ENCODE measurements around the gene GALNT12.

GALNT12 gene

DNA sequence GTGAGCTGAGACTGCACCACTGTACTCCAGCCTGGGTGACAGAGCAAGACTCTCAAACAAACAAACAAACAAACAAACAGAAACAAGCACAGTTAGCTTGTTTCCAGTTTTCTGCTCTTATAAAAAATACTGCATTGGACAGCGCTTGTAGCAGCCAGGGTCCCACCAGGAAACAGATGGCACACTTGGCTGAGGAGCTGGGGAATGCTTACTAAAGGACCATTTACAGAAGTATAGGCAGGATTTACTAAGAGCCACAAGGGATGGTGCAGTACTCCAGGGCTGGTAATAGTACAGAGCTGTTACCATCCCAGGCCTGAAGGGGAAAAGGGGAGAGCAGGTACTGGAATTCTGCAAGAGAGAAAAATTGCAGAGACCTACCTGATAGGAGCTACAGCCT lies 5.9 kb upstream of the GALNT12 start:
- DNase-seq (ENCODE audit: low read depth in 1 of 2, low spot score in 1 of 2) = no peak

DNA sequence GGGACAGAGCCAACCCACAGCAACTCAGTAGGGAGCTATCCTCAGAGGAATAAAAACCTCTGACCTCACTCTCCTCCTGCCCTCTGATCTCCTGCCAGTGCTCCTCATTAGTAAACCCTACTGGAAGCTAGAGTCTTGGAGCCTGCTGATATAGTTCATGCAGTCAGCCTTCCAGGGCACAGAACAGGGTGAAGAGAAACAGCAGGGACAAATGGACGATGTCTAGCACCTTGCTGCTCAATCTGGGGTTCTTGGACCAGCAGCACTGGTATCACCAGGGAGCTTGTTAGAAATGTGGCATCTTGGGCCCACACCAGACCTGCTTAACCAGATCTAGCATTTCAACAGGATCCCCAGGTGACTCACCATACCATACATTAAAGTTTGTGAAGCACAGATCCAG lies 5.5 kb upstream of the GALNT12 start:
- no peak for DNase-seq (ENCODE audit: low read depth in 1 of 2, low spot score in 1 of 2)

DNA sequence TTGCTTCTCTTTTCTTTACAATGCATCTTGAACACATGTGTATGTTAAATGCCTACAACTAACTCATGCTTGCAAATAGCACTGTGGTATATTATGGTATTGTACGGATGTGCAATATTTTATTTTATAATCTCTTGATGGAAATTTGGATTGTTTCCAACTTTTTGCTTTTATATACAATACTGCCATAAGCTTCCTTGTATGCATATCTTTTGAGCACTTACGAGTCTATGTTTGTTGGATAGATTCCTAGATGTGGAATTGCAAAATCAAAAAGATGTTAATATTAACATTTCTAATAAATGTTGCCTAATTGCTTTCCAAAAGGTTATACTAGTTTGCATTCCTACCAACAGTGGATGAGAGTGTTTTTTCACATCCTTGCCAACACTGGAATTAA lies 3.4 kb upstream of the GALNT12 start:
- DNase-seq (ENCODE audit: low read depth in 1 of 2, low spot score in 1 of 2) = no peak

DNA sequence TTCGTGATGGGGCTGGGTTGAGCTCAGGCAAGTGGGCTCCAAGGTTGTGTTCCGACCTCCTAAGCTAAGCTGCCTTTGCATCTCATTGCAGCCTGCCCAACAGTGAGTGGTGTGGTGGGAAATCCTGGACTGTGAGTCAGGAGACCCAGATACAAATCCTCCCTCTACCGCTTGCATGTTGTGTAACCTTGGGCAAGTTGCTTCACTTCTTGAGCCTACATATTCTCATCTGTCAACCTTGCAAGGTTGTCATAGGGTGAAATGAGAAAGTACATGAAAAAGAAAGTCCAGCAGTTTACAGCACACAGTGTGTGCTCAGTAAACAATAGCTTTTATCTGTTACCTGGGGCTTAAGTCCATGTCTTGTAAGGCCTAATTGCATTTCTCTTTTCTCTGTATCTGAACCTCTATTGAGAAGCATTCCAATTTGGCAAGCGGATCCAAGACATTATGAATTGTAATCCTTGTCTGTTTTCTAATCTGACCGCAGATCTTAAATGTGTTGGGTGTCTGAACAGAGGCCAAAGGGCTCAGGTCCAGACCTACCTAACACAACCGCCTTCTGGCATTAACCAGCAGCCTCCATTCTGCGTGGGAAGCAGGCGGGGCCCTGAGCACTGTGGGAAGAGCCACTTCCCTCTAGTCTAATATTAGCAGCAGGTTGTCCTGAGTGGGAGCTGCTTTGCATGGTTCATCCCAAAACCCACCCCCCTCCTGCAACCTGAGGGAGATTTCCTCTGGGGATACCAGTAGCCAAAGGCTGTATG lies 1.8 kb upstream of the GALNT12 start:
- DNase-seq (ENCODE audit: low read depth in 1 of 2, low spot score in 1 of 2) = no peak

DNA sequence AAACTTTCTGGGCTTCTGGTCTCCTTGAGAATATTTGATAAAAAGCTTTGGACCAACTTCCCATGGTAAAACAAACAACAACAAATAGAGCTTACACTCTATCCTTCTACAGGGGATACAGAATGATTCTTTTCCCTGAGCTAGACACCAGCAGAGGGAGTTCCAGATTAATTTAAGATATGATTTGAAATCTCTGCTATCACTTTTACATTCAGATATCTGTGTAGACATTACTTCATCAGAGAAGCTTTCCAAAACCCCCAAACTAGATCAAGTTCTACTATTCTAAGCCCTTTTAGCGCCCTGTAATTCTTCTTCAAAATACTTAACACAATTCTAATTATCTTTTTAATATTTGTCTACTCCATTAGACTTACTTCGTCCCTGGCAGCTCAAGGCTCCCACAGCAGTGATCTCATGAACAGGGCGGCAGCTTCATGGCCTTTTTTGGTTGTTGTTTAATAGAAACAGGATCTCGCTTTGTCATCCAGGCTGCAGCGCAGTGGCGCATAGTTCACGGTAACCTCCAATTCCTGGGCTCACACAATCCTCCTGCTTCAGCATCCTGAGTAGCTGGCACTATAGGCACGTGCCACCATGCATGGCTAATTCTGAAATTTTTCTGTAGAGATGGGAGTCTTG lies 955 bp upstream of the GALNT12 start:
- no peak for DNase-seq (ENCODE audit: low read depth in 1 of 2, low spot score in 1 of 2)

DNA sequence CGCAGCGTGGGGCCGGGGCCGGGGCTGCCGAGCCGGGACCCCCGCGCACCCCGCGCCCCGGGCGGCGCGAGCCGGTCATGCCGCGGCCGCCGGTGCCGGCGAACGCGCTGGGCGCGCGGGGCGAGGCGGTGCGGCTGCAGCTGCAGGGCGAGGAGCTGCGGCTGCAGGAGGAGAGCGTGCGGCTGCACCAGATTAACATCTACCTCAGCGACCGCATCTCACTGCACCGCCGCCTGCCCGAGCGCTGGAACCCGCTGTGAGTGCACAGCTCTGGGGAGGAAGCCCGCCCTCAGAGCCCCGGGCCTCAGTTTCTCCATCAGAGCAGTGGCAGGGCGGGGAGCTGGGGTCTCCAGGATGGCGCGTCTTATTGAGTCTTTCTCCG lies 335 bp downstream of the GALNT12 start:
- peak in 1 of 2 donors; percentile 14 for DNase-seq (ENCODE audit: low read depth in 1 of 2, low spot score in 1 of 2)

DNA sequence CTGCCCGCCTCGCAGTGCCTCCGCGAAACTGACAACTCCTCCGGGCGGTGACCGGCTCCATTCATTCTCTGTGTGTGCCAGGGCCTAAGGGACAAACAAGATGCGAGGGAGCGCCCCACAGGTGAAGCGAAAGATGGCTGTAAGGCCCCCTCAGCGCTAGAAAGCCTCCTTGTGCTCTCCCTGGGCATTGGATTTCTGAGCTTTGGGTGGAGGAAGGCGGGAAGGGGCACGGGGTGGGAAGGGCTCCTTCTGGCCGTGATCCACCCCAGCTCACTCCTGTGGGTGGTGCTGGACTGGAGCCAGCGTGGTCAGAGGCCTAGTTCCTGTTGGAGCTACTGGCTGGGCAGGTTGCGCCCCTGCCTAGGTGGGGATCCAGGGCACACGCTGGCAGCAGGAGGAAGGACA lies 943 bp downstream of the GALNT12 start:
- DNase-seq (ENCODE audit: low read depth in 1 of 2, low spot score in 1 of 2) = no peak

DNA sequence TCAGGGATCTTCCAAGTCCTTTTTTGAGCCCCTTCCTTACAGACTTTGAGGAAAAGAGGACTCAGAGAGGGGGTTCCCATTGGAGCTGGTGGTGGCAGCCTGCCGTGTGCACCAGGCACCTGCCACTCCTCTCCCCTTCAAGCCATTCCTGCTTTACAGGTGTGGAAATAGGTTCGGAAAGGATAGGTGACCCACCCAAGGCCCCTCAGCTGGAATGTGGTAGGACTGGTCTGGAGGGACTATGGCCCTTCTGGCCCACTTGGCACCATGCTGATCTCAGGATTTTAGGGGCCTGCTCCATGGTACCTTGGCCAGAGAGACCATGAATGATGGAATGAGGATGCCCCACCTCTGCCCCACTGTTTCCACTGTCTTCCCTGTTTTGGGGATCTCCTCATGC lies 1.4 kb downstream of the GALNT12 start:
- DNase-seq (ENCODE audit: low read depth in 1 of 2, low spot score in 1 of 2) = no peak

DNA sequence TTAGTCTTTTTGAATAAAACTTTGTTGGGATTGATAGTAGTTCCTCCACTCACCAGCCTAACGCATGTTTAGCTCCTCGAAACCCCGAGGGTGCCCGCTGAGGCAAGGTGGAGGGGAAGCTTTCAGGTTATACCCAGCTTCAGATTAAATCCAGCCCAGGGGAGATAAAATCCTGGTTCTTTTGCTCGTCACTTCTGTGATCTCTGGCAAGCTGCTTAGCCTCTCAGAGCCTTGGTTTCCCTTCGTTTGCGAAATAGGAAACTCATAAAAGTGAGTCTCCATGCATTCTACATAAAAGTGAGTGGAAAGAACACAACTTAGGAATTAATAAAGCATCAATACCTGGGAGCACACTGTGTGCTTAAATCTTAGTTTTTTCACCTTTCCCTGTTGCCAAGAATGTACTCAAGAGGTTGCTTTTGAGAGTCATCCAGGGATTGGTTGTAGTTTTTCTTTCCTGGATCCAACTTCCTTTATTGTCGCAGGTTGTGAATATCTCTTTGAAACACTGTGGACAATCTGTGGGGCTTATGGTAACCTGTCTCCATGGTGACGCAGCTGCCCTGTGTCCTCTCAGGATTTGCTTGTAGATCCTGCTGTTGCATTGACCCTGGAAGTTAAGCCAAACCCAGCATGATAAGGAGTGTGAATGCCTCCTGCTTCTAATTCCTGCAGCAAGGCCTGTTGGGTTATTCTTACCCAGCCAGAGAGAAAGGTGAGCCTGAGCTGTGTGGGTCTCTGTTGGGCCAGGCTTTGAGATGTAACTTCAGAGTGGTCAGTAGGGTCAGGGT lies 2.0 kb downstream of the GALNT12 start:
- no peak for DNase-seq (ENCODE audit: low read depth in 1 of 2, low spot score in 1 of 2)

DNA sequence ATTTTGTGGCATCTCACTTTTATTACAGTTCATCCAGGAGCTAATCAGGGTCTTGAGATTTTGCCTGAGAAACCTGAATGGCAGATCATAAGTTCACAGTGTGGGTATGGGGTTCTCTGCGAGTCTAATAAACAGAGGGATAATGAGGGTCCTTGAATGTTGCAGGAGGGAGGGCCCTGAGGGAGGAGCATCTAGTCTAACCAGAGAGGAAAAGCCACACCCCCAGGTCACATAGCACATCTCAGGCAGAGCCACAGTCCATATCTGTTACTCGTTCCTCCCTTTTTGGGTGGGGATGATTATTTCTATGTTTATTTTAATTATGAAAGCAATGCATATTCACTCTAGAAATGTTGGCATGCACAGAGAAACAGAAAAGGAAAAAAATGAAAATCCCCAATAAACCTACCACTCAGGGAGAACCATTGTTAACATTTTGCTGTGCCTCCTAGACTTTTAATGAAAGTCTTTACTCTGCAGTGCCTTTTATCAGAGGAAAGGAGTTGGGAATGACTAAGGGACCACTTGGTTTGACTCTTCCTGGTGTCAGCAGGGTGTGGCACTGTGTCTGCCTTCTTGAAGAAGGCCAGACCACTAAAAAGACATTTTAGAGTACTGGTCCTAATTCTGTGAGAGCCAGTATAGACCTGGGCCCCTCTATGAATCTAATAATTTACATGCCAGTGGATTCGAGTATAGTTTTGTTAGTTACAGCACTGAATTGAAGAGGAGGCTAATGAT lies 2.8 kb downstream of the GALNT12 start:
- no peak for DNase-seq (ENCODE audit: low read depth in 1 of 2, low spot score in 1 of 2)

DNA sequence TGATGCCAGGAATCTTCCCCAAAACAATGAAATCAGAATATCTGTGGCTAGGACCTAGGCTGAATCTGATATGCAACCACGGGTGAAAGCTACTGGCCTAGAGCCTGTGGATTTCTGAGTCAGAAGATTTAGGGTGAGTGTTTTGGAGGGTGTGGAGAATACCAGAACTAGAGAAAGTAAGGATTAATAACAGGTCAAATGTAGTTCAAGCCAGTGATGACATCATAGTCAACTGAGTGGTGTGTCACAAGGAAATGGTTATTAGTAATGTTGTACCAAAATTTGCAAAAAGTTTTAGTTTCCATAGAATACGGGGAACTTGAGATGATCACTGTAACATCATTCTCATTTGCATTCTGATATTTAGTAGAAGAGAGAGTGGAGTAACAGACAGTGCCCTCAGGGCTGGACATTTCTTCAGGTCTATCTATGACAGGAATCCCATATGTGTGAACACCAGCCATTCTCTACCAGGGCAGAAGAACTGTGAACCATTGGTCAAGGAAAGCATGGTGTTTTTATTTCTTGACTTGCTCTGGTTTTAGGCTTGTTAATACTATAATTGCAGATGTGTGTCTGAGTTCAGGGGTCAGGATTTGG lies 3.7 kb downstream of the GALNT12 start:
- DNase-seq (ENCODE audit: low read depth in 1 of 2, low spot score in 1 of 2) = no peak

DNA sequence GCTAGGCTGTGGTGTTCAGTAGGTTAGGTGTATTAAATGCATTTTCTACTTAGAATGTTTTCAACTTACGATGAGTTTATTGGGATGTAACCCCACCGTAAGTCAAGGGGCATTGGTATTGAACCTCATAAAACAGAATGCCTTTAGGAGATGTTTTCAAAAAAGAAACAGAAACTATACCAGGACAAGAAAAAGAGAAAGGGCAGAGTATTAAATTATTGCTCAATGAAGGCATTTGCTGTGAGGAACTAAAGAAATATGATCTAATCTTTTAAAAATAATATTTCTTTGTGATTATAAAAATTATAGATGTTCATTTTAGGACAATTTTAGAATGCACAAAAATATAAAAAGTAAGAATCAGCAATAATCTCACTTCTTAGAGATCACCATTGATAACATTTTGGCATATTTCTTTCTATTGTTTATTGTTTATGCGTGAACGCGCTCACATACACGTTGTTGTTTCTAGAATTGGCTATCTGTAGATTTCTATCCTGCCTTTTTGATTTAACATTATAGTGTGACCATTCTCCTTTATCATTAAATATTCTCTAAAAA lies 8.0 kb downstream of the GALNT12 start:
- no peak for DNase-seq (ENCODE audit: low read depth in 1 of 2, low spot score in 1 of 2)

DNA sequence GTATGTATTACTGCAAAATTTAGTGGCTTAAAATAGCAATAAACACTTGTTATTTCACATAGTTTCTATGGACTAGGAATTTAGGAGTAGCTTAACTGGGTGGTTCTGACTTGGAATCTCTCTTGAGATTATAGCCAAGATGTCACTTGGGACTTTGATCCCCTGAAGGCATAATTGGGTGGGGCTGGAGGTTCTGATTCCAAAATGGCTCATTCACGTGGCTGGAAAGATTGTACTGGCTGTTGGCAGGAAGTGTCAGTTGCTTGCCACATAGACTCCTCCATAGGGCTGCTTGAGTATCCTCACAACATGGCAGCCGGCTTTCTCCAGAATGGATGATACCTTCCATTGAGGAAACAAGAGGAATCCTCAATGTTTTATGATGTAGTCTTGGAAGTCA lies 11.3 kb downstream of the GALNT12 start:
- DNase-seq (ENCODE audit: low read depth in 1 of 2, low spot score in 1 of 2) = no peak

DNA sequence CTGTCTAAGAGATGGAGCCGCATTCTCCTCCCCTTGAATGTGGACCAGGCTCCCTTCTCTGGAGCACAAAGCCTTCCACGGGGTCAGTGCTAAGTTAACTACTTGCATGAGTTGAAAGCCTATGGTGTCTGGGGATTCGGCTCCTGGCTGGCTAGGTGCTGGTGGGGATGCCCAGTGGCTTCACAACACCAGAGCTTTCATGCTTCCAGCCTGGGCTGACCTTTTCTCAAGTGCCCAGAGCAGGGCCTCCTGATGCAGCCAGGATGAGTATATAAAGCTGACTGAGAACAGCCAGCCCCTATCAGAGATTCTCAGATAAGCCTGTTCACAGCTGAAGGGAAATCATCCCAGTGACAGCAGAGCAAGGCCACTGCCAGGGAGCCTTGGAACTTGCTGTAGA lies 11.8 kb downstream of the GALNT12 start:
- no peak for DNase-seq (ENCODE audit: low read depth in 1 of 2, low spot score in 1 of 2)

DNA sequence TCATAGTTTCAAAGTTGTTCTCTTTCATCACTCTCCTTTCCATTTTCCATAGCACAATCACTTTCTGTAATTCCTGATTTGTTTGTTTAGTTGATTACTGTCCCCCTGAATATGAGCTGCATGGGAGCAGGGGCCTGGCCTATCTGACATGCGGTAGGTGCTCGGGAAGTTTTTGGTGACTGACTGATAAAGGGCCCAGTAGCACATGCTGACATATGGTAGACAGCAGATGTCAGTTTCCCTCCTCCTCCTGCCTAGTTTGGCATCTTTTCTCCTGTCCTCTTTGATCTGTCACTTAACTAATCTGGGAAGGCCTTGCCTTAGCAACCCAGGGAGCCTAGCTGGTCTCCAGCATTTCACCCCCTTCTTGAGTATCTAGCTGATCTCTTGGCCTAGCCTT lies 14.4 kb downstream of the GALNT12 start:
- DNase-seq (ENCODE audit: low read depth in 1 of 2, low spot score in 1 of 2) = no peak

DNA sequence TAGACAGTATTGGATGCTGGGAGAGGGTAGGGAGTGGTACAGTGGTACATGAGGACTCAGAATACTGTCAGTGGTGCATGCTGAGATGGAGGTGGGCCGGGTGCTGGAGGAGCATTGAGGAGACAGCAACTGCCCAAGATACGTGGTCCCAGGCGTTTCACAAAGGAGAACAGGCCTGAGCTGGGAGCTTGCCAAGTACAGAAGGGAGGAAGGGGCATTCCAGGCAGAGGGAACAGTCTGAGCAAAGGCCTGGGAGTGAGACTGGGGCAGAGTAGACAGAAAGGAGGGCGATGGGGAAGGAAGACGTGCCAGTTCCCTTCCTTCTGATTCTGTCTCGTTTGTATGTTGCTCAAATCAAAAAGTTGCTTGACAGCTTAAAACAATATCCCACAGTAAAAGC lies 15.2 kb downstream of the GALNT12 start:
- no peak for DNase-seq (ENCODE audit: low read depth in 1 of 2, low spot score in 1 of 2)

DNA sequence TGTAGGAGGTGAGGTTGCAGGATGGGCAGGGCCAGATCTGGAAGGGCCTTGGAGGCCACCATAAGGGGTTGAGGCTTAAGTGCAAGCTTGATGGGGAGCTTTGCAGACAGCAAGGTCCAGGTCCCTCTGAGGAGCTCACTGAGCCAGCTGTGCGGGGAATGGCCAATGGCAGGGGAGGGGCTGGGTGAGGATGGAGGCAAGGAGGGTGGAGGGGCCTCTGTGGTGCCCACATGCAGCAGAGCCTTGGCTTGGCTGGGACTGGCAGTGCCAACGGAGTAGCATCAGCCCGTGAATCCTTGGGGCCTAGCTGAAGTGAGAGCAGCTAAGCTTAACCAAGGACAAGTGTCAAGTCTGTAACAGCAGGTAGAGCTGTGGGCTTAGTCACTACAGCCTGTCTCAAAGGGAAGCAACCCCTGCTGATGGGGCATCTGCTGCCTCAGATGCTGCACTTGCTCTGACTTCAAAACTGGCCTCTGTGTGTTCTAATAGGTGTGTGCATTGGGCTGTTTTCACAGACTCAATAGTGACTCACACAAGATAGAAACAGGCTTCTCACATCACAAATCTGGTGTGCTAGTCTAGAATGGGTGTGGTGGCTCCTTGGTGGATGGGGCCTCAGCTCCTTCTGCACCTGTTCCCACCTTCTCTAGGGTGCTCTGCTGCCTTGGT lies 16.3 kb downstream of the GALNT12 start:
- no peak for DNase-seq (ENCODE audit: low read depth in 1 of 2, low spot score in 1 of 2)

DNA sequence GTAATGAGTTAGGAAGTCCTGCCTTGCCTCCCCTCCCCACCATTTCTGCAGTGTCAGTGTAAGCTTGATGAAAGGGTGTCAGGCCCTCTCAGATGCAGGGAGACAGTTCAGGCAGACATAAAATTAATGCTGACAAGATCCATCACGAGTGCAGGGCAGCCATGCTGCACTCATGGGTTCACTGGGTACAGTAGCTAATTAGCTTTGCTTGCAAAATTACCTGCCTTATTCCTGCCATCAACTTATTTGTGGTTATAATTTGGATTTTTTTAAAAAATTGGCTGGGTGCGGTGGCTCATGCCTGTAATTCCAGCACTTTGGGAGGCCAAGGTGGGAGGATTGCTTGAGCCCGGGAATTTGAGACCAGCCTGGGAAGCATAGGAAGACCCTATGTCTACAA lies 17.9 kb downstream of the GALNT12 start:
- no peak for DNase-seq (ENCODE audit: low read depth in 1 of 2, low spot score in 1 of 2)

DNA sequence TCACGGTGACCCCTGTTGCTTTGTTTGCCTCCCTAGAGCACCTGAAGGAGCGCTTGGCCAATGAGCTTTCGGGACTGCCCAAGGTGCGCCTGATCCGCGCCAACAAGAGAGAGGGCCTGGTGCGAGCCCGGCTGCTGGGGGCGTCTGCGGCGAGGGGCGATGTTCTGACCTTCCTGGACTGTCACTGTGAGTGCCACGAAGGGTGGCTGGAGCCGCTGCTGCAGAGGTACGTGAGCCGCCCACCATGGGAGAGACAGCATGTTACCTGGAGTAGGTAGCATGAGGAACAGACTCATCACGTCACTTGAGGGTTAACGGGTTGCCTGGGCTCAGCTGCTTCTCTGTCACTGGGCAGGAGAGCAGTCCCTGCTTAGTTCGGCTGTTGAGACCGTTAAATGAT lies 19.2 kb downstream of the GALNT12 start:
- no peak for DNase-seq (ENCODE audit: low read depth in 1 of 2, low spot score in 1 of 2)

DNA sequence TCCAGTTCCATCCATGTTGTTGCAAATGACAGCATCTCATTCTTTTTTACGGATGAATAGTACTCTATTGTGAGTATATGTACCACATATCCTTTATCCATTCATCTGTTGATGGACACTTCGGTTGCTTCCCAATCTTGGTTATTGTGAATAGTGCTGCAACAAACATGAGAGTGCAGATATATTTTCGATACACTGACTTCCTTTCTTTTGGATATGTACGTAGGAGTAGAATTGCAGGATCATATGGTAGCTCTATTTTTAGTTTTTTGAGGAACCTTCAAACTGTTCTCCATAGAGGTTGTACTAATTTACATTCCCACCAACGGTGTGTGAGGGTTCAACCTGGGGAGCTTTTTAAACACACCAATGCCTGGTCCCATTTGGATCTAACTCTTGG lies 22.3 kb downstream of the GALNT12 start:
- no peak for DNase-seq (ENCODE audit: low read depth in 1 of 2, low spot score in 1 of 2)

Data from stimulated activated CD4-positive, alpha-beta T cell treated with anti-CD3 and anti-CD28 coated beads, Interleukin-15, amount 100 ng/mL, for 1 hour (primary cell).